ENCODE data around the gene DUOXA2.

GRCh38 chr15:45102226-45102625 is 11.9 kb upstream of the DUOXA2 start:
- no peak for TF ChIP-seq CTCF (IDR thresholded peaks at IDR 0.05)
- no peak for TF ChIP-seq POLR2A (IDR thresholded peaks at IDR 0.05)
- no peak for TF ChIP-seq POLR2AphosphoS5 (IDR thresholded peaks at IDR 0.05)
